AG08396 (cell line): Measurements from ENCODE around the gene GON7.

Experiments used
- DNase-seq: peaks from one replicate; pipeline ENCODE4 v3.0.0; 2012; ENCODE audit warnings: low spot score, mixed read lengths

Gene GON7

DNA sequence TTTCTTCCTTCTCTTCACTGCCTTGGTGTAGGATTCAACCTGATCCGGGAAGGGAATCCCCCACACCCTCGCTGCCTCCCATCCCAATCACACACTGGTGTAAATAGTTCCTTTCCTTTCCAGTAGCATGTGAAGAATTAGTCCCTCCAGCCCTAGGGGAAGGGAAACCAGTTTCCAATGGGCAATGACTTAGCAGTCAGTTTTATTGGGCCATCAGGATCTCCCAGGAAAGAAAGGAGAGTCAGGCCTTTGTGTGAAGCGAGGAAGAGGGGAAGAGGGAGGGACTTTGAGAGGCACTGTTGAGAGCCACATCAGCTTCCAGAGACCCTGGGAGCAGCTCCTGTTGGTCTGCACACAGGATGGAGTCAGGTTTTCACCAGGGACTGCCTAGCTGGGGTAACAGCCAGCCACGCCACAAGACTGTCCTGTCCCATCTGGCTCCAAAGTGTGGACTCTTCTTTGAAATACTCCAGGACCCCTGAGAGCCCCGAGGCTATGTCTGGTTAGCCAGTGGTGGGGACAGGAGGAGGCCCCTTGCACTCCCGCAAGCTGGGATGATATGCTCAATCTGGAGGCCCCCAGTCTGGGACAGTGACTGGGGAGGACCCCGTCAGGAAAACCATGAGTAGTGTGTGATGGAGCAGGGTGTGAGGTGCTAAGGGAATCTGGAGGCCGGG, 50.0 kb downstream of the GON7 start:
- no peak for DNase-seq

GRCh38 chr14:93155667-93156066, 51.2 kb downstream of the GON7 start:
- no peak for DNase-seq

- DNase-seq: no peak
Measured at GRCh38 chr14:93153121-93153520, 53.7 kb downstream of the GON7 start.
